GM12801 (cell line): Measurements from ENCODE around the gene IRF9.

Experiments used
- CTCF ChIP-seq: IDR thresholded peaks from one replicate; pipeline ENCODE4 v1.5.1; 2011; ENCODE audit warnings: control low read depth; ENCODE audit not compliant: insufficient read length; ENCODE audit errors: extremely low read depth

Gene IRF9

GRCh38 chr14:24165785-24166184 is 4.7 kb downstream of the IRF9 start:
- no peak for TF ChIP-seq CTCF

- no peak for TF ChIP-seq CTCF
These were observed 6.5 kb downstream of the IRF9 start for GRCh38 chr14:24167469-24168114.

- no peak for TF ChIP-seq CTCF
These were observed 10.6 kb downstream of the IRF9 start, which contains the start of gene REC8 for GRCh38 chr14:24171422-24172260. Gene REC8 (plus strand): TSS chr14:24172080. CDS start chr14:24172553, 473 bp downstream.

DNA sequence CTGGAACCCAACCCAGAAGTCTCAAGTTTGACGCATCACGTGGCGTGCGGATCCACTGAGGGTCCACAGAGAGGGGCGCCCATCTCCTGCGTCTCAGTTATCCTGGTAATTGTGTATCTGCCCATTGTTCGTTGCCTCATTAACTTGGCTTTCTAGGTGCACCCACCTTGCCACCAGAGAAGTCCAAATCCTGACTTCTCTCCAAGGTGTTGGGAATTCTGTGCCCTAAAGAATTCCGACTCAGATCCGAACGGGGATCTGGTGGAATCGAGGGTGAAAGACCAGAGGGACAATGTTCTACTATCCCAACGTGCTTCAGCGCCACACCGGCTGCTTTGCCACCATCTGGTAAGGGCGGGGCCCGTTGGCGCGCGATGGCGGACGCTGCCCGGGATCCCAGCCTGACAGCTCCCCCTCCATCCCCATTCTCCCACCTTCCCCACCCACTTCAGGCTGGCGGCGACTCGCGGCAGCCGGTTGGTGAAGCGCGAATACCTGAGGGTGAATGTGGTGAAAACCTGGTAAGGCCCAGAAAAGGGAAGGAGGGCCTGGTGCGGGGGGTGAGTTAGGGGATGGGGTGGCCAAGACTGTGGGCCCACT is 11.3 kb downstream of the IRF9 start:
- no peak for TF ChIP-seq CTCF

DNA sequence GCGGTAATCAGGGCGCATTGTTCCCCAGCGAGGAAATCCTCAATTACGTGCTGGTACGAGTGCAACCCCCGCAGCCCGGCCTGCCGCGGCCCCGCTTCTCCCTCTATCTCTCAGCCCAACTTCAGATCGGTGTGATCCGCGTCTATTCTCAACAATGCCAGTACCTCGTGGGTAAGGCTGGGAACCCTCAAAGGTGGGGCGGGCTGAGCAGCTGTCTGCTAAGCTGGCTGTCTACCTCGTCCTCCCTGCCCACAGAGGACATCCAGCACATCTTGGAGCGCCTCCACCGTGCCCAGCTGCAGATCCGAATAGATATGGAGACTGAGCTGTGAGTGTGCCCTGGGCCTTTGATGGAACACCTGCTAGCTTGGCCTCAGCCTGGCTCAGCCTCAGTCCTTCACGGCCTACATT is 11.8 kb downstream of the IRF9 start:
- TF ChIP-seq CTCF, result no peak

GRCh38 chr14:24176599-24176998 is 15.5 kb downstream of the IRF9 start:
- TF ChIP-seq CTCF, result no peak

DNA sequence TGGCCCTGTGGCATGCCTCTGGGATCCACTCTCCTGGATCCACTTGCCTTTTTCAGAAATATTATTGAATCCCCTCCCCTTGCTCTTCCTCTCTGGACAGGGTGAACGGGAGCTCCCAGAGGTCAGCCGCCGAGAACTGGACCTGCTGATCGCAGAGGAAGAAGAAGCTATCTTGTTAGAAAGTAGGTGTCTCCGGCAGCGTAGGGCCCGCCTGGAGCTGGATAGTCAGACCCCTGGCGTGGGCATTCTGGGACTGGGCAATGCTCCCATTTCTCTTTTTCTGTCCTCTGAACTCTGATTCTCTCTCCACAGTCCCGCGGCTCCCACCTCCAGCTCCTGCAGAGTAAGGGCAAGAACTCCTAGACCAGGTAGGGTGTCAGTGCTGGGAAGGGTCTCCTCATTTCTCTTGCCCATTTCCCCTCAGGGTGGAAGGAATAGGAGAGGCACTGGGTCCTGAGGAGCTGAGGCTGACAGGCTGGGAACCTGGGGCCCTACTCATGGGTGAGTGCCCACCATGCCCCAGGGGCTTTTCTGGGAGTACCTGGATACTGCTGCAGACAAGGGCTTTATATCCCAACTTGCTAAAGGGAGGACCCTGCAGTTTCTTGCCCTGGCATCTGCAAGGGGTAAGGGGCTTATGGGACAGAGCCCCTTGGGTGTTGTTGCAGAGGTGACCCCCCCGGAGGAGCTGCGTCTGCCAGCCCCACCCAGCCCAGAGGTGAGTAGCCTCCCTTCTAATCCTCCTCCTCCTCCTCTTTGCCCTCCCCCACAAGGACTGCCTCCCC is 16.2 kb downstream of the IRF9 start:
- TF ChIP-seq CTCF, result no peak
